ENCODE measurements around the gene APBB2. TPM values are rescaled to one million over a fixed set of nuclear protein-coding genes. Genes with fewer than 3 reads are reported as not detected.

The APBB2 gene
- total RNA-seq, 4 donors from 2014 or later: 51.7 to 75.9 (median 71.1) TPM

DNA sequence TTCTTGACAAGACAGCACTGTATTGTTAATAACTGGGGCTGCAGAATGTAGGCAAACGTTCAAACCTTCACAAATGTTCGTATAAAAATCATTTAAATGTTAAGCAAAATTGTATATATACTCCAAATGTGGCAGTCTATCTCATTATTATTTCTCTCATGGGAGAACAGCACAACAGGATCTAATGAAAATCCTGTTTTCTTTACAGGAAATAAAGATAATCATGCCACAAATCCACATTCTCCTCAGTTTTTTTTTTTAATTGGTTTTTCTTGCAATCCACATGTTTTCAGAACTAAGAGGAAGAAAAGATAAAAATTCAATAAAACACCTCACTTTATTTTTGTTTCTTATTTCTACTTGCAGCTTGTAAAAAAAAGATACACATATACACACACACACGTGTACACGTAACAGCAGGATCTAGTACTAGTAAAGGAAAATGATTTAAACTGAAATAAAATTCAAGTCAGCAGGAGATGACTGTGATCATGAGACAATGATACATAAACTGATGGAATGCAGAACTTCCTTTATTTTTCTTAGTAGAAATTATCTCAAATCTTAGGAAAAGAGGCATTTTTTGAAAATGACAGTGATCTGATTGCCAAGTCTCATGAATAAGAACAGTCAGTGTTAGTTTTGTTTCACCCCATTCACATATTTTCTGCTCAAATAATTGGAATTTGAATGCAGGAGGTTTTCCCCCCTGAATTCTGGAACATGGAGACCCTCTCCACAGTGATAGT, 11.3 kb downstream of the APBB2 start:
- intact Hi-C loops (cut with DNase I): no loop called here
- no peaks in the 10 kb centered on the region for H3K36me3 ChIP-seq
- no peak overlapping the region for H3K4me3 ChIP-seq
- peaks cover 51 to 66% (median 58%) of the 10 kb centered on the region in 4 donors for H3K4me1 ChIP-seq
- TF ChIP-seq POLR2A (IDR thresholded peaks at IDR 0.05; ENCODE audit: low read depth) (no peak), EP300 (IDR thresholded peaks at IDR 0.05) (no peak), POLR2AphosphoS5 (IDR thresholded peaks at IDR 0.05) (no peak)
- TF ChIP-seq, protein P1, sequence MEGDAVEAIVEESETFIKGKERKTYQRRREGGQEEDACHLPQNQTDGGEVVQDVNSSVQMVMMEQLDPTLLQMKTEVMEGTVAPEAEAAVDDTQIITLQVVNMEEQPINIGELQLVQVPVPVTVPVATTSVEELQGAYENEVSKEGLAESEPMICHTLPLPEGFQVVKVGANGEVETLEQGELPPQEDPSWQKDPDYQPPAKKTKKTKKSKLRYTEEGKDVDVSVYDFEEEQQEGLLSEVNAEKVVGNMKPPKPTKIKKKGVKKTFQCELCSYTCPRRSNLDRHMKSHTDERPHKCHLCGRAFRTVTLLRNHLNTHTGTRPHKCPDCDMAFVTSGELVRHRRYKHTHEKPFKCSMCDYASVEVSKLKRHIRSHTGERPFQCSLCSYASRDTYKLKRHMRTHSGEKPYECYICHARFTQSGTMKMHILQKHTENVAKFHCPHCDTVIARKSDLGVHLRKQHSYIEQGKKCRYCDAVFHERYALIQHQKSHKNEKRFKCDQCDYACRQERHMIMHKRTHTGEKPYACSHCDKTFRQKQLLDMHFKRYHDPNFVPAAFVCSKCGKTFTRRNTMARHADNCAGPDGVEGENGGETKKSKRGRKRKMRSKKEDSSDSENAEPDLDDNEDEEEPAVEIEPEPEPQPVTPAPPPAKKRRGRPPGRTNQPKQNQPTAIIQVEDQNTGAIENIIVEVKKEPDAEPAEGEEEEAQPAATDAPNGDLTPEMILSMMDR (IDR thresholded peaks at IDR 0.05): no peak
- WGBS: 61% methylated on average over 4 of the region's 4 CpGs
- peak overlapping the region in 2 of 4 donors; percentile 8 to 13 for H3K27ac ChIP-seq (replicated peaks in 1 of 4)
- H3K9me3 ChIP-seq: no peaks in the 10 kb centered on the region
- H3K27me3 ChIP-seq: no peaks in the 10 kb centered on the region
- no peak for DNase-seq (ENCODE audit: extremely low spot score)

DNA sequence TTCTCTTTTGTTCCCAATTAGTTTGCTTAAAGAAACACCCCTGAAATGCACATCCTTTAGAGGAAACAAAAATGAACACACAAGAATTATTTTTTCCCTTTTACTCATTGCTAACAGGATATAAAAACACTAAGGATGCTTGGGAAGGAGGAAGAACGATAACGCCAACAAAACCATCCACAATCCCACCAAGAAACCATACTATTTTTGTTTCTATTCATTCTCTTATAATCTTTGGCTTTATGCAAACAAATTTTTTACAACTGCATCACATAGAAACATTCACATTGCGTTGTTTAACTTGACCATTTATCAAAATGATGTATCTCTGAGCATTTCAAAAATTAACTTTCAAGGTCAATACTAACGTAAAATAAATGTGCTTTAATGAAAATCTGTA, 12.0 kb downstream of the APBB2 start:
- peaks cover 47 to 61% (median 57%) of the 10 kb centered on the region in 4 donors for H3K4me1 ChIP-seq
- intact Hi-C loops (cut with DNase I): no loop called here
- DNase-seq (ENCODE audit: extremely low spot score): no peak
- no peaks in the 10 kb centered on the region for H3K9me3 ChIP-seq
- no peak overlapping the region for H3K27ac ChIP-seq (replicated peaks in 1 of 4)
- no peaks in the 10 kb centered on the region for H3K36me3 ChIP-seq
- 76% methylated on average over 4 of the region's 4 CpGs for WGBS
- no peak for TF ChIP-seq EP300 (IDR thresholded peaks at IDR 0.05)
- TF ChIP-seq, protein P1 (IDR thresholded peaks at IDR 0.05): no peak
- no peak for TF ChIP-seq POLR2AphosphoS5 (IDR thresholded peaks at IDR 0.05)
- no peak for TF ChIP-seq POLR2A (IDR thresholded peaks at IDR 0.05; ENCODE audit: low read depth)
- H3K4me3 ChIP-seq: no peak overlapping the region
- H3K27me3 ChIP-seq: no peaks in the 10 kb centered on the region

DNA sequence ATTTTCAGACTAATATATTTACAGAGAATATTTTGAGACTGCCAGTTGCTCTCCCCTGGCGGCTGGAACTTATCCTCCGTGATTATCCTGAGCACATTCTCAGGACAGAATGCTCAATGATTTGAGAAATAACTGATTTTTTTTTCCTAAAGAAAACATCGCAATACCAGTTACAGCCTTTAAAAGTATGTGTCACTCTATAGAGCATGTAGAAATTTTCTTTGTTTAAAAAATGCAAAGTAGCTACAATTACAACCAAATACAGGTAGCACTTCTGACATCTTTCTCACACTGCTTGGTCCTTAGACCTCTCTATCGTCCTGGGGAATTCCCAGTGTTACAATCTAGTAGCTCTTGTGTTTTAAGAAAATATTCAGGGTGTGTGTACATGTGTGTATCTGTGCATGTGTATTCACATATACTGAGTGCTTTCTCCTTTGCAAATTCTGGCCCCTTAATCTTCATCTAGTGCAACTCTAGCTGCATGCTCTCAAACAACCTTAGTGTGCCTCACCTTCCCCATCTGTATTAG, 13.8 kb downstream of the APBB2 start:
- 86% methylated on average over 4 of the region's 4 CpGs for WGBS
- H3K36me3 ChIP-seq: no peaks in the 10 kb centered on the region
- no peaks in the 10 kb centered on the region for H3K27me3 ChIP-seq
- no peaks in the 10 kb centered on the region for H3K9me3 ChIP-seq
- DNase-seq (ENCODE audit: extremely low spot score): no peak
- no peak overlapping the region for H3K27ac ChIP-seq (replicated peaks in 1 of 4)
- H3K4me3 ChIP-seq: no peak overlapping the region
- H3K4me1 ChIP-seq: peaks cover 37 to 49% (median 44%) of the 10 kb centered on the region in 4 donors
- intact Hi-C loops (cut with DNase I): no loop called here
- no peak for TF ChIP-seq POLR2AphosphoS5 (IDR thresholded peaks at IDR 0.05)
- TF ChIP-seq EP300 (IDR thresholded peaks at IDR 0.05): no peak
- no peak for TF ChIP-seq POLR2A (IDR thresholded peaks at IDR 0.05; ENCODE audit: low read depth)
- TF ChIP-seq, protein P1 (IDR thresholded peaks at IDR 0.05): no peak

DNA sequence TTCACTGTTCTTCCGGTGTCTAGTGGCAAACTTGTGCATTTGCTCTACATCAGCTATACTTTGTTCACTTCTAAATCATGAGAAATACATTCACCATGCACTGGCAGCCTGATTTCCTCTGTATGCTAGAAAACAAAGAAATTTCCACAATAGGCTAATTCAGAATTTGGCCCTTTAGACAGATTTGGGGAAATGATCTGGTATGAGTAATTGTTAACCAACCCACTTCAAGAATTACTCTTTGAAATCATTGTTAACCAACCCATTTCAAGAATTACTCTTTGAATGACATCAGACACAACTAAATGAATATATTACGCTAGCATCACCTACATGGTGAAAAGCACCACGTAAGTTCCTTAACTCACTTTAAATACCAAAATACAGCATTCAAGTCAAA, 14.6 kb downstream of the APBB2 start:
- TF ChIP-seq EP300 (IDR thresholded peaks at IDR 0.05) (no peak), POLR2AphosphoS5 (IDR thresholded peaks at IDR 0.05) (no peak), POLR2A (IDR thresholded peaks at IDR 0.05; ENCODE audit: low read depth) (no peak)
- TF ChIP-seq, protein P1 (IDR thresholded peaks at IDR 0.05): no peak
- no peak overlapping the region for H3K27ac ChIP-seq (replicated peaks in 1 of 4)
- H3K27me3 ChIP-seq: no peaks in the 10 kb centered on the region
- peaks cover 29 to 41% (median 36%) of the 10 kb centered on the region in 4 donors for H3K4me1 ChIP-seq
- no peak overlapping the region for H3K4me3 ChIP-seq
- 82% methylated on average over 3 of the region's 3 CpGs for WGBS
- no peaks in the 10 kb centered on the region for H3K9me3 ChIP-seq
- no peak for DNase-seq (ENCODE audit: extremely low spot score)
- H3K36me3 ChIP-seq: no peaks in the 10 kb centered on the region
- intact Hi-C loops (cut with DNase I): no loop called here

Data from esophagus muscularis mucosa (tissue), 4 donors.